Smooth muscle cell (in vitro differentiated cells): Measurements from ENCODE around the gene ANKRD33B. TPM values are rescaled to one million over a fixed set of nuclear protein-coding genes. Genes with fewer than 3 reads are reported as not detected.

ENCODE experiments used
- DNase-seq: peaks from one replicate; lab custom pipeline; 2025; ENCODE audit not compliant: unreplicated experiment; lab: John Stamatoyannopoulos, UW
- H2AFZ ChIP-seq: fragments of 200-600 bp; sonication (generic); 2 replicates; pipeline ENCODE4 v1.6.0; 2016; ENCODE audit warnings: antibody characterized with exemption, low read depth, mild to moderate bottlenecking
- H3F3A ChIP-seq: fragments of 200-600 bp; sonication (generic); 2 replicates; pipeline ENCODE4 v1.6.0; 2017; ENCODE audit warnings: antibody characterized with exemption, low read depth
- H3K27ac ChIP-seq: fragments of 200-600 bp; sonication (generic); 2 replicates; pipeline ENCODE4 v1.5.1; 2016; ENCODE audit warnings: low read depth, mild to moderate bottlenecking
- H3K27me3 ChIP-seq: fragments of 200-600 bp; sonication (generic); 2 replicates; pipeline ENCODE4 v1.6.1; 2016; ENCODE audit warnings: low read depth, mild to moderate bottlenecking
- H3K36me3 ChIP-seq: fragments of 200-600 bp; sonication (generic); 2 replicates; pipeline ENCODE4 v1.5.1; 2016; ENCODE audit warnings: low read depth
- H3K4me1 ChIP-seq: fragments of 200-600 bp; sonication (generic); 2 replicates; pipeline ENCODE4 v1.5.1; 2016; ENCODE audit warnings: low read depth
- H3K4me2 ChIP-seq: fragments of 200-600 bp; sonication (generic); 2 replicates; pipeline ENCODE4 v1.6.0; 2016; ENCODE audit warnings: mild to moderate bottlenecking
- H3K4me3 ChIP-seq: fragments of 200-600 bp; sonication (generic); 2 replicates; pipeline ENCODE4 v1.5.1; 2016; ENCODE audit warnings: mild to moderate bottlenecking
- H3K79me2 ChIP-seq: fragments of 200-600 bp; sonication (generic); 2 replicates; pipeline ENCODE4 v1.6.0; 2016; ENCODE audit warnings: low read depth, mild to moderate bottlenecking
- H3K9ac ChIP-seq: fragments of 200-600 bp; sonication (generic); 2 replicates; pipeline ENCODE4 v1.6.0; 2016; ENCODE audit warnings: low read depth
- H3K9me3 ChIP-seq: fragments of 200-600 bp; sonication (generic); replicated peaks from 2 replicates; pipeline ENCODE4 v1.5.1; 2016; ENCODE audit warnings: low read depth
- H4K20me1 ChIP-seq: fragments of 200-600 bp; sonication (generic); 2 replicates; pipeline ENCODE4 v1.6.0; 2016; ENCODE audit warnings: low read depth
- CTCF ChIP-seq: fragments of 200-600 bp; sonication (generic); IDR thresholded peaks from 2 replicates; pipeline ENCODE4 v1.5.1; 2017; ENCODE audit warnings: borderline replicate concordance, mild to moderate bottlenecking, antibody characterized with exemption; ENCODE audit not compliant: insufficient read depth, poor library complexity, severe bottlenecking
- WGBS: methylation state at CpG from one replicate; pipeline ENCODE4 v1.1.7; 2016; ENCODE audit warnings: low lambda C conversion rate; 5-methylcytosine and 5-hydroxymethylcytosine counted together
- polyA plus RNA-seq: library from polyadenylated mRNA; unstranded; fragments of >200 nt; fragmentation: Nextera tagmentation; extraction: Ambion mirVana; gene quantifications from 2 replicates; pipeline ENCODE4 v1.2.1, GENCODE V29; 2016
- total RNA-seq: library from RNA; depleted of rRNA; stranded (reverse); fragments of >200 nt; gene quantifications from 2 replicates; pipeline ENCODE4 v1.2.3, GENCODE V29; 2014

The ANKRD33B gene
- total and polyA plus RNA-seq, 2 experiments from 2014 or later: 1.2 to 2.2 TPM

- H3K79me2 ChIP-seq: peaks cover 6% of the 10 kb centered on the region
- no peak overlapping the region for H3K4me3 ChIP-seq
- H3K4me2 ChIP-seq: peak overlapping the region; percentile 72
- peak overlapping the region; percentile 89 for H3K27ac ChIP-seq
- H3F3A ChIP-seq: peaks cover 11% of the 10 kb centered on the region
- TF ChIP-seq CTCF: no peak
- peaks cover 65% of the 10 kb centered on the region for H4K20me1 ChIP-seq
- H3K4me1 ChIP-seq: peaks cover 6% of the 10 kb centered on the region
- peaks cover 8% of the 10 kb centered on the region for H3K9me3 ChIP-seq
- WGBS: 83% methylated on average over 14 of the region's 14 CpGs
- H2AFZ ChIP-seq: no peak overlapping the region
- no peak for DNase-seq
- no peaks in the 10 kb centered on the region for H3K27me3 ChIP-seq
- no peak overlapping the region for H3K9ac ChIP-seq
- peaks cover 11% of the 10 kb centered on the region for H3K36me3 ChIP-seq
Measured at GRCh38 chr5:10690460-10691440, 126.9 kb downstream of the ANKRD33B start.

- Histone ChIP-seq H3K4me1 (peaks cover 6% of the 10 kb centered on the region), H3K79me2 (peaks cover 8% of the 10 kb centered on the region)
Measured at GRCh38 chr5:10691826-10692785, 128.2 kb downstream of the ANKRD33B start.

GRCh38 chr5:10695055-10695649 lies 131.3 kb downstream of the ANKRD33B start:
- no peaks in the 10 kb centered on the region for H3K27me3 ChIP-seq
- peaks cover 6% of the 10 kb centered on the region for H3K4me1 ChIP-seq
- peak; percentile 69 for TF ChIP-seq CTCF
- H3K9me3 ChIP-seq: no peaks in the 10 kb centered on the region
- H3K4me2 ChIP-seq: peak overlapping the region; percentile 40
- peak; percentile 15 for DNase-seq
- H3K9ac ChIP-seq: no peak overlapping the region
- H3K36me3 ChIP-seq: no peaks in the 10 kb centered on the region
- H3K79me2 ChIP-seq: peaks cover 38% of the 10 kb centered on the region
- H3K4me3 ChIP-seq: no peak overlapping the region
- peaks cover 97% of the 10 kb centered on the region for H4K20me1 ChIP-seq
- H3K27ac ChIP-seq: peak overlapping the region; percentile 45
- no peak overlapping the region for H2AFZ ChIP-seq
- 20% methylated on average over 14 of the region's 14 CpGs for WGBS
- H3F3A ChIP-seq: peaks cover 11% of the 10 kb centered on the region

More at GRCh38 chr5:10691826-10692785, 128.2 kb downstream of the ANKRD33B start:
- peaks cover 11% of the 10 kb centered on the region for H3F3A ChIP-seq
- peaks cover 4% of the 10 kb centered on the region for H3K36me3 ChIP-seq
- DNase-seq: no peak
- 25% methylated on average over 16 of the region's 16 CpGs for WGBS
- H2AFZ ChIP-seq: no peak overlapping the region
- H3K27ac ChIP-seq: peak overlapping the region; percentile 89
- H3K4me3 ChIP-seq: no peak overlapping the region
- TF ChIP-seq CTCF: no peak
- peak overlapping the region; percentile 72 for H3K4me2 ChIP-seq
- H3K9me3 ChIP-seq: peaks cover 3% of the 10 kb centered on the region
- H4K20me1 ChIP-seq: peaks cover 75% of the 10 kb centered on the region
- H3K27me3 ChIP-seq: no peaks in the 10 kb centered on the region
- H3K9ac ChIP-seq: peak overlapping the region; percentile 52
